Renal pelvis (tissue), 4 donors: ENCODE measurements around the gene RAD51B. TPM values are rescaled to one million over a fixed set of nuclear protein-coding genes. Genes with fewer than 3 reads are reported as not detected.
A peak's percentile ranks its signal among the peaks of the same experiment; 100 is the strongest.

Experiments used
- DNase-seq: peaks from one replicate; pipeline ENCODE4 v3.0.0-alpha.2; 2013
- polyA plus RNA-seq, 3 donors: library from polyadenylated mRNA; unstranded; fragments of 120-200 nt; gene quantifications; one replicate each; pipeline ENCODE4 v1.2.1, GENCODE V29; 2013; ENCODE audit not compliant: insufficient read length in 3 of 3

The RAD51B gene
- polyA plus RNA-seq, 3 donors: 9.8 to 11.0 (median 9.8) TPM

GRCh38 chr14:68359837-68360552 is 540.4 kb downstream of the RAD51B start:
- no peak for DNase-seq

DNA sequence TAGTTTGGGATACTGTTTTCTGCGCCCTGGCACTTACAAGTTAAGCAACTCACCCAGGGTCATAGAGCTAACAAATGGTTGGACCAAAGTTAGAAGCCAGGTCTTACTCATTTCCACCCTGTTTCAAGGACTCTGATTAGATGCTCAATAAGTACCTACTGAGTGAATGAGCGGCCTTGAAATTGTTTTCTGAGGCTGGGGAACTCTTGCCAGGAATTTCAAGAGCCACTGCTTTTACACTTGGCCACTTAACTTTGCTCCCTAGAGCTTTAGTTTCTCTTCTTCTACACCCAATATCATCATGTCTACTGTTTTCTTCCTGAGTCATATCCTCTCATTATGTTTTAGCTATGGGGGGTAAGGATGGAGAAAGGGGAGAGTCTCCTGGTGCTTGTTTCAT is 541.7 kb downstream of the RAD51B start:
- no peak for DNase-seq

GRCh38 chr14:68362846-68363245 is 543.3 kb downstream of the RAD51B start:
- no peak for DNase-seq

GRCh38 chr14:68363466-68363842 is 543.9 kb downstream of the RAD51B start:
- DNase-seq: no peak

DNA sequence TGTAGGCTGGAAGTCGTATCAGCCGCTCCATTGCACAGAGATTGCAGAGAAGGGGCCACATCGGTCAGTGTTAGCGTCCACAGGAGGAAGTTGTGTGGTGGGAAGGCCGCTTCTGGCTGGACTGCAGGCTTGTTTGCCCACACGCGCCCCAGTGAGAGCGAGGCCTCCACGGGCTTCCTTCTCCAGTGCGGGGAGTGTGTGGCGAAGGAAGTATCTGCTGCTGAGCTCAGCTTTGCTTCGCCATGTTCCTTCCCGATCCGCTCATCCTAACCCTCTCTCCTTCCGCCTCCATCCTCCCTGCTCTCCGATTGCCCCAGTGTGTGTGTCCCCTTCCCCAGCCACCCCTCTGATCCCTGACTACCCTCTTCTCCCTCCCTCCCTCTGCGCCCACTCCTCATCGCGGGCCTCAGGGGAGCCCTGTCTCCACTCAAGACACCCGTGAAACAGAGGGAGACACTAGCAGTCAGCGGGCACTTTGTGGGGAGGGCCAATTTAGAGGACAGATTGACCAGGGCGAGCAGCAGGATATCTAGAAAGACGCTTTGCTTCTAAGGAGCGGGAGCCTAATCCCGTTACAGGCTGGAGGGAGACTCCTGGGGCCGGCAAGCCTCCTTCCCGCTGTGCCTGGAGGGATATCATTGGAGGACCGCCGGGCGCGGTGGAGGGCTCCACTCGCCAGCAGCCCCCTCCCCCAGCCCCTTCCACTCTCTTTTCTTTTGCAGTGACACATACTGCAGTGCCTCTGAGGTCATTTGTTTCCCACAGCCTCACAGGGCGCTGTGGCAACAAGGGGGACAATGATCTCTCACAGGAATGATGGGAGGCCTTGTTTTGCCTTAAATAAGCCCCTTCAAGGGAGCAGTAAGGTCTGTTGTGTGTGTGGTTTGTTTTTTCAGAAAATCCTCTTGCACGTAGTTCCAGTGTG is 544.5 kb downstream of the RAD51B start:
- peak; percentile 86 for DNase-seq

- no peak for DNase-seq
Observed at GRCh38 chr14:68364792-68365192, 545.2 kb downstream of the RAD51B start.

DNA sequence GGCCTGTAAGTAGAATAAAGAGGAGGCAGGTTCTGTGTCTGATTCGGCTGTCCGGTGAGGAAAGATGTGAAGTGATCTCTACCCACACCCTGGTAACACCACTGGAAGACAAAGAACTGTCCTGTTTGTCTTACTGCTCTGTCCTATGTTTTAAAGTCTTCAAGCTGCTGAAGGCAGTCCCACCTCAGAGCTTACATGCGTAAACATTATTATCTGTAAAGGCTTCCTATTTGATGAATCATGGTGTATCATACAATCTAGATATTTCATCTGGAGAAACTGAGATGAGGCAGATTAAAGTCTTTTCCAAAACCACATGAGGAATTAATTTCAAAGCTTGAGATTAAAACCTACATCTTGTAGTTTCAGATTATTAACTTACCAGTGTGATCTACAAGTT is 545.6 kb downstream of the RAD51B start:
- no peak for DNase-seq

- no peak for DNase-seq
Observed at GRCh38 chr14:68366656-68367055, 547.1 kb downstream of the RAD51B start.

- no peak for DNase-seq
Observed at GRCh38 chr14:68367536-68367935, 548.0 kb downstream of the RAD51B start.

DNA sequence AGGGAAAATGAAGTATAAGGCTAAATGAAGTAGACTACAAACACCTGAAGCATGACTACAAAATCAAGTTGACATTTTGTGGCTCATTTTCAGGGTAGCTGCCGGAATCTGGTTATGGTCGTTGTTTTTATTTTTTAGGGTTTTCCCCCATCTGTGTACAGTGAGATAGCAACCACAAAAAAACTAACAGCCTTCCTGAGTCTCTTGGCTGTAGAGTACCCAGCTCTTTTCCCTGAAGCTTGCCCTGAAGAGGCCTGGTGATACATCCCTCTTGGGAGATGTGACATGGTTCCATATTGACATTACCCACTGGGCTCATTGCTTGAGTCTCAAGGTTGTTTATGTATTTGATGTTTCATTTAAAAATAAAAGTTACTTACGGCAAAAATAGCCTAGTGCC is 549.3 kb downstream of the RAD51B start:
- no peak for DNase-seq

- no peak for DNase-seq
Observed at GRCh38 chr14:68369281-68370056, 549.9 kb downstream of the RAD51B start.

DNA sequence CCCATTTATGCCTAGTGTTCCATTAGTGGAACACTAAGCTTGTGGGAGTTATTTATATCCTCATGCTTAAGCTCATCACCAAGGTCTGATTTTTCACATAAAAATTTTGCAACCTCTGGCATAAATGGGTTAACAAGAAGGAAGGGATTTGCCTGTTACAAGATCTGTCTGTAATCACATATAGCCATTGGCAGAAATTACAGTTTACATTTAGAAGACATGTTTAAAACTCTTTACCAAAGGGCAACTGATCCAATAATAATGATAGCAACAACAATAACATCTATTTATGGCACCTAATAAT is 550.4 kb downstream of the RAD51B start:
- DNase-seq: no peak

DNA sequence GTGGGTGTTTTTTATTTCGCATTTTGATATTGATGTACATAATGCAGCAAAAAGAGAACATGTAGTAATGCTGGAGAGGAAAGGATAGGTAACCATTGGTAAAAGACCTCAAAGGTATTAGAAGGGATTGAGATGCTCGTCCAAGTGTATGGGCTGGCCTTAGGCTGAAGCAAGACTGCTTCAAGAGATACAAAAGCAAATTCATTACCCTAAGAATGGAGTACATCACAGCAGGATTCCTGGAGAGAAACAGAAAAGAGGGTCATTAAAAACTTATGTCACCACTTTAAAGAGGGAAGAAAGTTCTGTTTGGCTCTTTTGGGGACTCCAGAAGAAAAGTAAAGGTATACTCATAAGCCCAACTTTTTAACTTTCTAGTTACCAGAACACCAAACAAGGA is 552.8 kb downstream of the RAD51B start:
- no peak for DNase-seq

DNA sequence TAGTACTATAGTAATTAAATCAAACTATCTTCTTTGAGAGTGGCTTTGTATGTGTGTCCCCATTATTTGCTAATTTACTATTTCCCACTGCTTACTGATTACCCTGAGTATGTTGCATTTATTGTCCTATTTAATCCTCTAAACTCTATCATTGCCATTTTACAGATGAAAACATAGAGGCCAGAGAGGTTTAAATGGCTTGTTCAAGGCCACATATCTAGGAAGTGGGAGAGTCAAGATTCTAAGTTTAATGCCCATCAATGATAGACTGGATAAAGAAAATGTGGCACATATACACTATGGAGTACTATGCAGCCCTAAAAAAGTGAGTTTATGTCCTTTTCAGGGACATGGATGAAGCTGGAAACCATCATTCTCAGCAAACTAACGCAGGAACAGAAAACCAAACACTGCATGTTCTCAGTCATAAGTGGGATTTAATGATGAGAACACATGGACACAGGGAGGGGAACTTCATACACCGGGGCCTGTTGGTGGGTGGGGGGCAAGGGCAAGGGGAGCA is 553.6 kb downstream of the RAD51B start:
- DNase-seq: no peak

GRCh38 chr14:68373847-68374444 is 554.4 kb downstream of the RAD51B start:
- DNase-seq: no peak

DNA sequence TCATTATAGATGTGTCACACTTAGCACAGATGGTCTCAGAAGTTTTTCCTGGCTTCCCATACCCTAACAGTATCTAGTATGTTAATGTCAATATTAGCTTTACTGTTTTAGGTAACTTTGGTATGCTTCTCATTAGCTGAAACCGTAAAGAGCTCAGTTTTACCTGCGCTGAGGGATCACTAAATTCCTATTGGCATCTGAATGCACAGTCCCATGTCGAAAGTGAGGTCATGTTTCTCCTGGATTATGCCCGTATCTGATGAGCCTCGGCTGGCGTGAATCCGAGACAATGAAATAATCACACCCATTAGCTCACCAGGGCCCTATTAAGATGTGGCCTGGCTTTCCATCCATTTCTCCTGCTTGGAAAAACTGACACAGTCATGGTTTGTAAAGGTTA is 555.1 kb downstream of the RAD51B start:
- no peak for DNase-seq

DNA sequence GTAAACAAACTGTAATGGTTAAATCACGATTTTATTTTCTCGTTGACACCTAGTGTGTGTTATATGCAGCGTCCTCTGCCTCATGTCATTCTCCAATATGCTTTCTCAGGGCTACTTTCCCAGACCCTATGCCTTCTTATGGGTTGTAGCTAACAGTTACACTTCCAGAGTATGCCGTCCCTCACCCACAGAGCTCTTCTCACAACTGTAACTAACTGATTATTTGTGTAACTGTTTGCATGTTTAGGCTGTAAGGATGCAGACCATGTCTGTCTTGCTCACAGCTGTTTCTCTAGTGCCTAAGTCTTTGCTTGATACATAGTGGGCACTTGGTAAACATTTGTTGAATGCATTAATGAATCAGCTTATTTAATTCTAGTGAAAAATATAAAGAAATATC is 555.8 kb downstream of the RAD51B start:
- no peak for DNase-seq

DNA sequence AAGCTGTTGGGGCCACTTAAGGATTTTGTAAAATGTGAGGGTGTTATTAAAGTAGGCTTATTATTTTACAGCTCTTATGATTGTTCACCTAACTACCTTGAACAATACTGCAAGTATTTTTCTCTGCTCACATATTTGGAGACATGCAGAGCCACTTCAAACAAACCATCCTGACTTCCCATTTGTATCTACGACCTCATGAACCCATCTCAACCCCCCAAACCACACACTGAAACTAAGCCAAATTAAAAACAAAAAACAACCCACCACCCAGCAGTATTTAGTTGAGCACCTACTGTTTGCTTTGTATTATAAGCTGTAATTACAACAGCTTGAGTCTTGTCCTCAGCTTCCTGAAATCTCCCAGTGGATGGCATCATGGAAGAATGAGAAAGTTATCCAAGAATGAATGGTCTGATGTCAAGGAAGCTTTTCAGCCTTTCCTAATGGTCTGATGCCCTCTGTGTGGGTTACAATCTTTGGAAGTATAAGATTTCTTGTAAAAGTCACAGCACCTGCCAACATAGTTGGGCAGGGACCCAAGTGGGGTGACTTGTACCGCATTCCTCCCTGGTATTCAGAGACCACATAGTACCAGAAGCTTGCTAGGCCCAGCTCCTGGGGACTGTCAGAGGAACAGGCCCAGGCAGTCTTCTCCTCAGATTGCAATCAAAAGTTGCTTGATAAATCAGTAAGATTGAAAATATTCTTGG is 556.6 kb downstream of the RAD51B start:
- DNase-seq: no peak

- no peak for DNase-seq
Observed at GRCh38 chr14:68377006-68377405, 557.4 kb downstream of the RAD51B start.

DNA sequence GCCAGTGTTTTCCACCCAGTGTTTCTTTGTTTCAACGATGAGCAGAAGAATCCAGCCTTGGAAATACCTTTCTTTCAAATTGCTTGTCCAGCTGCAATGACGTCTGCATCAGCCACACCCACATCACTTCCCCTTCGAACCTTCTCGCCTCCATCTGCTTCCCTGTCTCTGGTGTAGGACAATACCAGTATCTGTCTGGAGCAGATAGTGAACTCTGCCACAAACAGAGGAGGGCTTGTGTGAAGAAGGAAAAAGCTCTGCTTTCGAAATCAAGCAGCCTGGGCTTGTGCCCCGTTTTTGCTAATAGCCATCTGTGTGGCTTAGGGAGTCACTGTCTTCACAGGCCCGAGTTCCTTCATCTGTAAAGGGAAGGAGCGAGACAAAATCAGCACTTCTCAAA is 557.9 kb downstream of the RAD51B start:
- no peak for DNase-seq
